RPMI7951 (cell line): ENCODE results near the gene RAB3A. TPM values are rescaled to one million over a fixed set of nuclear protein-coding genes. Genes with fewer than 3 reads are reported as not detected.

Source experiments
- DNase-seq: peaks from one replicate; pipeline ENCODE4 v3.0.0-alpha.2; 2012; ENCODE audit warnings: low read depth
- total RNA-seq: library from RNA; depleted of rRNA; stranded (reverse); fragments of >200 nt; shearing (Covaris generic); gene quantifications from 2 replicates; pipeline ENCODE4 v1.2.3, GENCODE V29; 2014; rRNA removed

Gene RAB3A
- 1.7 and 3.6 TPM in 2 replicates for total RNA-seq

- DNase-seq: peak; percentile 100
Observed at GRCh38 chr19:18203863-18204393, at the start of gene RAB3A. RAB3A (minus strand) TSS chr19:18204042; CDS start chr19:18202740, 1,302 bp downstream.

GRCh38 chr19:18253130-18253529 lies 49.3 kb upstream of the RAB3A start:
- DNase-seq: no peak

DNA sequence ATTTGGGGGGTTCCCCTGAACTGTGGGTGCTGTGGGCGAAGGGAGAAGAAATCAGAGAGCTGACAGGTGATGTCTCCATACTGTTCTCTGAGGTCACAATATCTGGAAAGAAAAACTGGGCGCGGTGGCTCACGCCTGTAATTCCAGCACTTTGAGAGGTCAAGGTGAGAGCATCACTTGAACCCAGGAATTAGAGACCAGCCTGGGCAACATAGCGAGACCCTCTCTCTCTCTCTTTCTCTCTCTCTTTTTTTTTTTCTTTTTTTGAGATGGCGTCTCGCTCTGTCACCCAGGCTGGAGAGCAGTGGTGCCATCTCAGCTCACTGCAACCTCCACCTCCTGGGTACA lies 48.5 kb upstream of the RAB3A start:
- no peak for DNase-seq

GRCh38 chr19:18251587-18252369 lies 47.9 kb upstream of the RAB3A start:
- peak; percentile 61 for DNase-seq

DNA sequence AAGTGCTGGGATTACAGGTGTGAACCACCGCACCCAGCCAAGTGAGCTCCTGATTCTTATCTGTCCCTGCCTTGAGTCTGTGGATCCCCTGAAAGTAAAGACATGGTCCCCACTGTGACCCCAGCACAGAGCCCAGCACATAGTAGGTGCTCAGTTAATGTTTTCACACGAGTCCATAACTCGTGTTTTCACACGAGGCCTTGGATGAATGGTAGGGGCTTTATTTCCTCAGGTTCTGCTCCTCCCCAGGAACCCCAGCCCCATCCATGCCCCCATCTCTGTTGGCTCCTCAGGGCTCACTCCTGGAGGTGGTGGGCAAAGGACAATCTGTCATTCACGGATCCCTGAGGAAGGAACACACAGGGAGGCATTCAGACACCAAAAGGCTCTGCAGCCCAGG lies 46.0 kb upstream of the RAB3A start:
- no peak for DNase-seq

DNA sequence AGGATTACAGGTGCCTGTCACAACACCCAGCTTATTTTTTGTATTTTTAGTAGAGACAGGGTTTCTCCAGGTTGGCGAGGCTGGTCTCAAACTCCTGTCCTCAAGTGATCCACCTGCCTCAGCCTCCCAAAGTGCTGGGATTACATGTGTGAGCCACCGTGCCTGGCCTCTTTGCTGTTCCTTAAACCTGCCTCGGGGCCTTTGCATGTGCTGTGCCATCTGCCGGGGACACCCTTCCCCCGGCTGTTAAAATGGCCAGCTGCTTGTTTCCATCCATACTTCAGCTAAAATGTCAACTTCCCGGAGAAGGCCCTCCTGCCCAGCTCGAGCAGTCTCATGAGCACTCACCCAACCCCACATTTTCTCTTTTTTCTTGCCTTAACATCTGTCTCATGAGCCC lies 41.5 kb upstream of the RAB3A start:
- DNase-seq: no peak

DNA sequence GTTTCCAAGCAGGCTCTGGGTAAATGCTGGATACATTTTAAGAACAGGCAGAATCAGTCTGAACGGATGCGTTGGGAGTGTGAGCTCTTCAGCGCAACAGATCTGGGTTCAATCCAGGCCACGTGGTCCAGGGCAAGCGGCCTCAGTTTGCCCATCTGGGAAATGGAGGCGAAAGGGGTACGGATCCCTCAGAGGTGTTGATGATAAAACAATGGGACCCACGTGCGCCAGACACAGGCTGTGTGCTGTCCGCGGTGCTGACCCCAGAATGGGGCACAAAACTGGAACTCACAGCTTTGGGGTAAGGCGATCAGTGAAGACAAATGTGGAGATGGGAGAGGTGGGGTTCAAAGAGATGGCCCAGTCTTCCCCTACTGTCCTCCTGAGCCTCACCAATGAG lies 35.5 kb upstream of the RAB3A start:
- no peak for DNase-seq

DNA sequence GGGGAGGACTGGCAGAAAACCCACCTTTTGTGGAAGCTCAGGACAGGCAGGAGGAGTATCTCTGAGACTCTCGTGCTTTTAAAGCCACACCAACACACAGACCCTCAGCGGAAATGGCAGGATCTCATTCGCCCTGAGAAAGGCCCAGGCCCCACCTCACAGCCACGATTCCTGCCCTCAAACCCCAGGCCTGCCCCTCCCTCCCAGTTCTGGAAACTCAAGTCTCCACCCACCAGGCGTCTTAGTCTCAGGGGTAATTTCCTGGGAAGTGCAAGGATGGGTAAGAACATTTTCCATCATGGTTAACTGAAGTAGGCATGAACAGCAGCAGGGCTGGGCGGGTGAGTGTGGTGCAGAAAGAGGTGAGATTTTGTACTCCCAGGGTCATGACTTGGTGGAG lies 30.4 kb upstream of the RAB3A start:
- DNase-seq: no peak

DNA sequence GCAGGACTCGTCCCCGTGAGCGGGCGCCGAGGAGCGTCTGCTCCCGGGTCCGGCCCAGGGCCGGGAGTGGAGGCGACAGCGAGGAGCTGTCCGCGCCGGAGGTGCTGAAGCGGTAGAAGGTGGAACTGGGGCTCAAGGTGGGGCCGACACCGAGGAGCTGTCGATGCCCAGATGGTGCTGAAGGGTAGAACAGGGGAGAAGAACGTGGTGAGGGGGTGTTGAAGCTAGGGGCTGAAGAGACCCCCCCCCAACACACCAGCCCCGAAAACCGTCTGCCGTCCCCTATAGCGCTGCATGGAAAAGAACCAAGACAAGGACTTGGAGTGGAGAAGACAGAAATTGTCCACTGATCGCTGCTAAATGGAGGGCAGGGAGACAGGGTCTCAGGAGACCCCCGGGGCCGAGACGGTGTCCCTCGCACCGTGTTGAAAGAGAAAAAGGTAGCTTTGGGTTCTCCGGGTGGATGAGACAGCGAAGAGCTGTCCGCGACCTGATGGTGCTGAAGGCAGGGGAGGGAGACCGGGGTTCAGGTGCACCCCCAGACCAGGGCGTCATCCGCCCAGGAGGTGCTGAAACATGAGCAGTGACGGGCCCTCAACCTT lies 29.5 kb upstream of the RAB3A start:
- DNase-seq: peak; percentile 55

DNA sequence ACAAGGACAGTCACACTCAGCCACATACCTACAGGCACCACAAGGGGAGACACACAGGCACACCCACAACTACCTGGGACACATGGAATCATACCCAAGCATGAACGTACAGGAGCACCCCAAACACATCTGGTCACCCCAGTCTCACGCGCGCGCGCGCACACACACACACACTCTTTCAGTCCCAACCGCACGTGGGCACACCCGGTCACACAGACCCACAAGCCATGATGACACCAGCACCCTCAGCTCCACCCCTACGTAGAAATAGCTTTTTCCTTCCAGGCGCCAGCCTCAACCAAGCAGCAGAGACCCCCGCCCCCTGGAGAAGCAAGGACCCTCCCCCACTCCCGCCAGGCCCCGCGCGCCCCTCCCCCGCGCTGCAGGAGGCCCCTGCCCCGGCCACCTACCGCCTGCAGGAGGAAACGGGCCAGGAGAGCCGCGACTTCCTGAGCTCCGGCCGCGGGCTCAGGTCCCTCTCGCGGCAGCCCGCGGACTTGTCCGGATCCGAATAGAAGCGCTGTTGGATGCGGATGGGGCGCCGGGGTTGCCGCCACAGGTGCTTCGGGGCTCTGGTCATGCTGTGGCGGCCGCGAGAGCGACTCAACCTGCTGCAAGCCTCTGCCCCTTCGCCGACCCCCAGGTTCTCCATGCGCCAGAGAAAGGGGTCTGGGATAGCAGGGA lies 28.8 kb upstream of the RAB3A start:
- no peak for DNase-seq

DNA sequence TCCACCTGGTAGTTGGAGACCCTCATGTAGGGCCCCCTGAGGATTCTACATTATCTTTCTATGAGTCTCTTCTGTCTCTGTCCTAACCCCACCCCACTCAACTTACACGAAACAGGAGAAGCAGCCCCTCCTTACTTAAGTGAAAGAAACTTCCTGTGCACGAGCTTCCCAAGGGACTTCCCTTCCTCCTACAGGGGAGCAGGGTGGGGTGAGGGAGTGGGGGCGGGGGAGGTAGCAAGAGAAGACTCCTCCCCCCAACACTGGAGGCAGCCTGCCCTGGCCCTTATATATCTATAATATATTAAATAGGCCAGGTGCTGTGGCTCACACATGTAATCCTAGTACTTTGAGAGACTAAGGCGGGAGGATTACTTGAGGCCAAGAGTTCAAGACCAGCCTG lies 27.9 kb upstream of the RAB3A start:
- DNase-seq: no peak

GRCh38 chr19:18230941-18231734 lies 27.3 kb upstream of the RAB3A start:
- no peak for DNase-seq

- no peak for DNase-seq
Observed at GRCh38 chr19:18229915-18230314, 26.1 kb upstream of the RAB3A start.

DNA sequence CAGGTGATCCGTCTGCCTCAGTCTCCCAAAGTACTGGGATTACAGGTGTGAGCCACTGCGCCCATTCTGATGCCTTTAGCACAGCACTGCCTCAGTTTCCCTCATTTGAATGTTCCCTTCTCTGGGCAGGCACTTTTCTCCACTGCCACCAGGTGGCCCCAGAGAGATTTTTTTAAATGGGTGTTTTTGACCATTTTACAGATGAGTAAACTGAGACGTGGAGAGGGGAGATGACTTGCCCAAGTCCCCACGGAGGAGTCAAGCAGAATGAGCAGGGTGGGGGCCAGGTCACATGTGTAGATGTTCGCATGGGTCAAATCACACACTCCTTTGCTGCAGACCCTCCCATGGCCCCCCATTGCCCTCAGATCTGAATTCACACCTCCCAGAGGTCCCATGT lies 25.6 kb upstream of the RAB3A start:
- DNase-seq: no peak

DNA sequence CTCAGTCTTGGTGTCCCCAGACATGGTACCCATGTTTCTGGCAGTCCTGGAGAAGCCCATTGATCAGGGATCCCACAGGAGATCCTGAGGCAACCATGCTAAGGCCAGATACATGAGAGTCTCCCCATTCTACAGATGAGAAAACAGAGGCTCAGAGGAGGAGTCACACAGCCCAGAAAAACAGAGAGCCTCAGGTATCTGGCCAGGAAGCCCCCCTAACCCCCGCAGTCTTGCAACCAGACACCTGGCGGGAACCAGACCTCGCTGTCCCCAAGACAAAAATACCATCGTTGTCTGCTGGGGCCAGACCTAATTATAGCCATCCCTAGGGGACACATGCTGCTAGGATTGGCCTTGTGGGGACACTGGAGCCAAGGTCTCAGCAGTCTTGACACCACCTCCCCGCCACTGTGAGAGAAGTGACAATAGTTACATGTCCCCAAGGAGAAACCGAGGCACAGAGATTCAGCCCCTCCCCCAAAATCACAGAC lies 24.0 kb upstream of the RAB3A start:
- DNase-seq: no peak

DNA sequence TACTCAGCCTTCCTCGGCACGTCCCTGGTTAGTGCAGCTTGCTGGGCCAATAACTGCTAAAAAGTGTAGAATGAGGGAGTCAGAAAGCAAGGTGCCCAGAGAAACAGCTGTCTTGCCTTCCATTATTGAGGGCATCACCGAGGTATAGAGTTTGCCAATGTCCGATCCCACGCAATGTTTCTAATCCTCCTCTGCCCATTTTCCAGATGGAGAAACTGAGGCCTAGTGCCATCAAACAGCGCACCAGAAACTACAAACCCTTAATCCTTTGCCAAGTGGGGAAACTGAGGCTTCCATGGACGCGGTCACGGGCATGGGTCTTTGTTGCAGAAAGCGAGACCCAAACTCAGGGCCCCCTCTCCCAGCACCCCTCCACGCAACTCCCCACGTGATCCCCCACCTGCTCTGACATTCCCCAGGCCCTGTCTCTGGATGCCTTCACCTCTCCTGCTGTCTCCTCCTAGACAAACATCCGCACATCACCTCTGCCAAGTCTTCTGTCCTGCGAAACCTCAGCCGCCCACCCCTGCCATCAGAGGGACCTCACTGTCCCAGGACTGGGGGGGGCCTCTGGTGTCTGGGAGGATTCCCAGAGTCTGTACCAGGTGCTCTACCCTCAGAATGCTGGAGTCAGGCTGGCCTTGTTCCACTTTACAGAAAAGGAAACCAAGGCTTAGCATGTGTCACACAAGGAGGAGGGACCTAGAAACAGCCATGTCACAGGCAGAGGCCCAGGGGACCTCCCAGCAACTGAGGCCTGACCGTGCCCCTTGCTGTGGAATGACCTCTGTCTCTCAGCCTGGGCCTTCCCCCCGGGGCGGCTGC lies 23.3 kb upstream of the RAB3A start:
- DNase-seq: no peak

GRCh38 chr19:18225702-18226468 lies 22.0 kb upstream of the RAB3A start, which contains the start of gene PDE4C:
PDE4C (minus strand) TSS chr19:18226438; CDS start chr19:18226415, 23 bp downstream.
- DNase-seq: peak; percentile 49

- no peak for DNase-seq
Observed at GRCh38 chr19:18225355-18225701, 21.5 kb upstream of the RAB3A start.

- DNase-seq: peak; percentile 96
Observed at GRCh38 chr19:18224525-18225354, 20.9 kb upstream of the RAB3A start.
